Measurements from ENCODE around the gene DENND1B.

Gene DENND1B

DNA sequence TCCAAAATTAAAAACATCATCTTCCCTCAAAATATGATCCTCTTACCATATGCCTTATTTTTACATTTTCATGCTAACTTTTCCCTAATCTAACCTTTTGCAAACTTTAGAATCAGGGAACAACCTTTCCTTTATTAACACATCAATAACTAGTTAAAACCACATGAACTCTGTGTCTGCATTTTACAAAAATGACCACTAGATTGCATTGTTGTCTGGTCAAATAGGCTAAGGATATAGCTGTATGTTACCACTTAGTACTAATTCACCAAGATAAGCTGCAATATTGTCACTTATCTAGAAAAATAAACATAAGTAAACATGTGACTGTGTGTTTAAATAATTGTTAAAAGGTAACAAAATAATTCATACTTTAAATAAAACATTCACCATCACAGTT is 82.3 kb downstream of the DENND1B start:
- DNase-seq: no peak
- intact Hi-C loops (cut with DNase I): no loop called here

DNA sequence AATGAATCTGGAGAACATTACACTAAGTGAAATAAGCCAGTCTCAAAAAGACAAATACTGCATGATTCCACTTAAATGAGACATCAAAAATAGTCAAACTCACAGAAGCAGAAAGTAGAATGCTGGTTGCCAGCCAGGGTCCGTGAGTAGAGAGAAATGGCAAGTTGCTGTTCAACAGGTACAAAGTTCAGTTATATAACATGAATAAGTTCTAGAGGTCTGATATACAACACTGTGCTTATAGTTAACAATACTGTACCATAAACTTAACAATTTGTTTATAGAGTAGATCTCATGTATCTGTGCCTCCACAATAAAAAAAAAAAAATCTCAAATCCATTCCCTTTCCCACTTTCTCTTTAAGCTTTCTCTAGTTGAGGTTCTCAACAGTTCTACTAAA is 83.5 kb downstream of the DENND1B start:
- intact Hi-C loops (cut with DNase I): no loop called here
- no peak for DNase-seq

DNA sequence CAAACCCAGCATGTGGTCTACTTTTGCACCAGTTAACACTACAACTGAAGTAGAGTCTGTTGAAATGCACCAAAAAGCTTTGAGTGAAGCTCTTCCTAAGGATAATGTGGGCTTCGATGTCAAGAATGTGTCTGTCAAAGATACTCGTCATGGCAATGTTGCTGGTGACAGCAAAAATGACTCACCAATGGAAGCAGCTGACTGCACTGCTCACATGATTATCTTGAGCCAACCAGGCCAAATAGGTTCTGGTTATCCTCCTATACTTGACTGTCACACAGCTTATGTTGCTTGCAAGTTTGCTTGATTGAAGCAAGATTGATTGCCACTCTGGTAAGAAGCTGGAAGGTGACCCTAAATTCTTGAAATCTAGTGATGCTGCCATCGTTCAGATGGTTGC is 85.2 kb downstream of the DENND1B start:
- intact Hi-C loops (cut with DNase I): no loop called here
- no peak for DNase-seq

DNA sequence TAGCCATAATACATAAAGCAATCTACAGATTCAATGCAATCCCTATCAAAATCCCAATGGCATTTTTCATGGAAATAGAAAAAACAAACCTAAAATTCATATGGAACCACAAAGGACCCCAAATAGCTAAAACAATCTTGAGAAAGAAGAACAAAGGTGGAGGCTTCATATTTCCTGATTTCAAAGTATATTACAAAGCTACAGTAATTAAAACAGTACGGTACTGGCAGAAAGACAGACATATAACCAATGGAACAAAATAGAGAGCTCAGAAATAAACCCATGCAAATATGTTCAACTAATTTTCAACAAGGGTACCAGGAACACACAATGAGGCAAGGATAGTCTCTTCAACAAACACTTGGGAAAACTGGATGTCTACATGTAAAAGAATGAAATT is 87.0 kb downstream of the DENND1B start:
- no peak for DNase-seq
- intact Hi-C loops (cut with DNase I): no loop called here

DNA sequence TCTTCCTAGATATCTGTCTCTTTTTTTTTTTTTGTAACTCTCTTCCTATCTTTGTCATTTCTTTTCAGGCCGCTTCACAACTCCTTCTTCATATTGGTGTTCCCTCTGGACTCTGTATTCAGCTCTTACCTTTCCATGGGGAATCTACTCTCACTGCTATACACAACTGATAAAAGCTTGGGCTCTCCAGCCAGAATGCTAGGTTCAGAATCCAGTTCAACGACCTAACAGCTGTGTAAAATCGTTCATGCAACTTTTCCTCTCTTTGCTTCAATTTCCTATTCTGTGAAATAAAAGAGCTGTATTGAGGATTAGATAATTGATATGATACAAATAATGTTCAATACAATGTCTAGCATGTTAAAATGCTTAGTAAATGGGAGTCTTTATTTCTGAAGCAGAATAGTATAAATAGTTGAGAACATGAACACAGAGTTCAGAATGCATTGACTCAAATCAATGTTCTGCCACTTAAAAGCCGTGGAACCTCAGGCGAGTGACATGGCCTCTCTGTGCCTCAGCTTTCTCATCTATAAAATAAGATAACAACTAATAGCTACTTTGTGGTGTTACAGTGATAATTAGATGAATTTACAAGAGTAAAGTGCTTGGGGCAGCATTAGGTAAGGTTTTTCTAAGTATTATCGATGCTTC is 88.5 kb downstream of the DENND1B start:
- DNase-seq: no peak
- intact Hi-C loops (cut with DNase I): no loop called here

DNA sequence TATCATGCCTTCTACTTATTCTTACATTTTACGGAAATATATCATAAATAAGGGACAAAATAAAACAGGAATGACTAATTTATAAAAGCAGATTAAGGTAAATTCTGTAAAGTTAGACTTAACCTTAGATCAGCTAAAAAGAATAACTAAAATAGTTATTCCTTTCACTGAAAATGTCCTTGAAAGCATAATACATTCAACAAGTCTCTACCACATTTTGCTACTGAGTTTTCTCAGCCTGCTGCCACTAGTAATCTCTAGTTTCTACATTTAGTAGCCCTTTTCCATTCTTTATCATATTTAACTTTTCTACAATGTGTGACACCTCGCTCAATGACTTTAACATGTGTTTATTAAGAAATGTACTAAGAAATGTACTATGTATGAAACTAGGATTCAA is 89.0 kb downstream of the DENND1B start:
- intact Hi-C loops (cut with DNase I): no loop called here
- DNase-seq: no peak

DNA sequence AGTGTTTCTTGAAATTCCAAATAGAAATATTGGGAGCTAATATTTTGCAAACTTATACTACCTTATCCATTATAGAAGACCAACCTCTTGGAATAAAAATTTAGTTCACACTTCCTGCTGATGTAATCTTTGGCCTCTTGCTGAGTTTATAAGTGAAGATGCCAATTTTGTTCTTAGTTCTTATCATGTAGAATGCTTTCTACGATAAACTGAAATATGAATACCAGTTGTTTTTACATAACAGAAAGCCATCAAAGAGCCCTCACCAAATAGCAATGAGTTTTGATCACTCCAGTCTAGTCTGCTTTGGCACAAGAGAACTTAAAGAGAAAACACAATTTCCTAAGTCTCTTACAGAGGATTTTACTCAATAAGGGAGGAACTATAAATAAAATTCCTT is 89.5 kb downstream of the DENND1B start:
- intact Hi-C loops (cut with DNase I): no loop called here
- DNase-seq: no peak

DNA sequence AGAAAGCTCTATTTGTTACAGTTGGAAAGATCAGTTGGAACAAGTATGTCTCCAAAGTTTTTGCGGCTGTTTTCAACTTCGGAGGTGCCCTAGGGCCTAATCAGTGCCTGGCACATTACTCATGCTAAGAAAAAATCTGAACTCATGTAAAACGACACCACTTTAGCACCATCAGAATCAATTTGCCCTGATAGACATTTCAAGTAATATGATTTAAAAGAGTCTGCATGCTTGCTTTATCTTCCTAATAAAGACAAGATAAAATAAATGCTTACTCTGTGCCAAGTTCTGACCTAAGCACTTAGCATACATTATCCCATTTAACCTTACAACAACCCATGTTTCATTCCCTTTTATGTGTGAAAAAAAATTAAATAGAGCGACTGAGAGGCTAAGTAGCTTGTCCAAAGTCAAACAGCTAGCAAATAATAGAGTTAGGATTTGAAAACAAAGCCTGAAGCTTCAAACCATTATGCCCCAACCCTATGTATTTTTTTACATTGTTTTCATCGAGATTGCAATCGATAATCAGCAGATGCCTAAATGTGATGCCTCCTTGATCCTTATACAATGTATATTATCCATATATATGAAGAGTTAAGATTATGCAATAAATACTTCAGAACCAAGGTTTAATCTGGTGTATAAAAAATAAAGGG is 91.3 kb downstream of the DENND1B start:
- DNase-seq: no peak
- intact Hi-C loops (cut with DNase I): no loop called here

DNA sequence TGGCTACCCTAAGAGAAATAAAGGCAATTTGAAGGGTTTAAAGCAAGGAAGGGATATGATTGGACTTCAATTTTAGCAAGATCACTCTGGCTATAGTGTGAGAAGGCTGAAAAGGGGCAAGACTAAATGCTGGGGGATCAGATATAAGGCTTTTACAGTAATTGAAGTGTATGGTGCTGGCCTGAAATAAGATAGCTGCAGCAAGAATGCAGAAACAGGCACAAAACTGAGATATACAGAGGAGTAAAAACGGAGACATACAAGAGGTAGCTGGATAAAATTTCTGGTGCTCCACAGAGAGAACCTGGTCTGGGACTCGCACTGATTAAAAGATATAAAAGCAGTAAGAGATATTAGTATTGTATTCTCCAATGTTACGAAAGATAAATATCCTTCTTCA is 92.0 kb downstream of the DENND1B start:
- intact Hi-C loops (cut with DNase I): no loop called here
- DNase-seq: no peak

DNA sequence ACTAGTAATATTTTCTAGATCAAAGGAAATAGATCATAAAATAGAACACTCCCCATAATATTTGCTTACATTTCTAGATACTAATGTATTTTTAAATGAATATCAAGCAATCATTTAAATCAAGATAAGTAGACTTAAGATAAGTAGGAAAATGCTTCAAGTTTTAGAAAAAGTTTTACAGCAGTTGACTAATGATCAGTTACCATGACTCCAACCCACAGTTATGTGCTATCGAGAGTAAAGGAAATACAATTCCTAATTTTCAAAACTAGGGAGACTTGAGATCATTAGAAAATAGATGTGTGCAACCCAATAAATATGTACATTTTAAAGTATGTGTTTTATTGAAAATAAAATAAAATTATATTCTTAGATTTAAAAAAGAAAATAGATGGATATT is 95.0 kb downstream of the DENND1B start:
- DNase-seq: no peak
- intact Hi-C loops (cut with DNase I): no loop called here

DNA sequence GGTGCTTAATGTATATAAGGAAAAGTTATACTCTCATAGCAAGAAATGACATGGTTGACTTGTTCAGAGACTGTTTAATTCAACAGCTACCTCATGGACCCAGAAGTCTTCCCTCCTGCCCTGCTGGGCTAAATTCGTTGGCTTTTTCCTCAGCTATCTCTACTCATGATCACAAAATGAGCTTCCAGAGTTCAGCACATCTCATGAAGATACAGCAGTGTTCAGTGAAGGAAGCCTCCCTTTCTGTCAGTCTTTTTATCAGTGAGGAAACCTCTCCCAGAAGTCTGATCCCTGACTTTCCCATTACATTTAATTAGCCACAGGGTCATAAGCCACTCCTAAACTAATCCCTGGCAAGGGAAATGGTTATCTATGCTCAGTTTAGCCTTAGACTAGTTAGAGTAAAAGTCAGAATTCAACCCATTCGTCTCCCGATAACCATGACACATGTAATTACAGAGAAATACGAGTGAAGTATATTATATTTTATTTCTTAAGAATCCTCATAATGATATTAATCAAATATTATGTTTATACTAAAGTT is 97.5 kb downstream of the DENND1B start:
- intact Hi-C loops (cut with DNase I): no loop called here
- no peak for DNase-seq

DNA sequence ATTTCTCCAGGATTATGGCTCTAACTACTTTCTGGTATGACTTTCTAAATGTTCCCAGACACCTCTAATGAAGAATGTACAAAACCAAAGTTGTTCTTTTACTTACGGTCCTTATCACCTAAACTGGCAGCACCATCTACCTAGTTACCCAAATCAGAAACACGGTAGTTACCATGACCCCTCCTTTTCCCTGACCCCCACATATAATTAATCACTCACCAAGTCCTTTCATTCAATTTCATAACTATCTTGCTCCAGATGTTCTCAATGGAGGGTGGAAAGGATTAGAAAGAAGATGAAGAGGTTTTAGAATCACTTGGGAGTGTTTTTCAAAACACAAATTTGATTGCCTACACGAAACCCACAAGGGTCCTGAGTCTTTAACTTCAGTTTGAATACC is 98.0 kb downstream of the DENND1B start:
- intact Hi-C loops (cut with DNase I): no loop called here
- no peak for DNase-seq

DNA sequence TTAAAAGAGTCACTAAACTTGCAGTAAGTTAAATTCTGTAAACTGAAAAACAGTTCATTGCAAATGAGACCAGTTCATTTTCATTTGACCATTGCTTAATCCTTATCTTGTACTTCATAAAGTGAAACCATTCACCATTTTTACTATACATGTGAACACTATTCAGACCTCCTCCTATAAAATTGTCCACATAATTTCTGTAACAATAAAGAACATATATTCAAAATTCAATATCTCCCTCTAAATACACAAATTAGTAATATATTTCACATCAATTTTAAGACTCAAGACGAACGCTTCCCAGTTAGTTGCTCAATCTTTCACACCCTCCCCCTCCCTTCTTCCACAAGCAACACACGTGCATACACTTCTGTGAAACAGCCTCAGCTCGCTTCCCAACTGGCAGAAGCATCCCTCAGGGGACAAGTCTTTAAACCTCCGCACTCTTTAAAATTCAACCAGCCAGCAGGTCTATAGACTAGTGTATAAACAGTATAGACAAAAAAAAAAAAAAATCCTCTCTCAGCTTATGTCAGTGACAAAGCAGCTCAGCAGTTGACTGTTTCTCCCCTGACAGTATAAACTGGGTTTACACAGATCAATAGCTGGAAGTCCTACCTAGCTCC is 99.6 kb downstream of the DENND1B start:
- intact Hi-C loops (cut with DNase I): no loop called here
- peak in 6 of 42 donors; percentile 7 to 50 (median 9) for DNase-seq

DNA sequence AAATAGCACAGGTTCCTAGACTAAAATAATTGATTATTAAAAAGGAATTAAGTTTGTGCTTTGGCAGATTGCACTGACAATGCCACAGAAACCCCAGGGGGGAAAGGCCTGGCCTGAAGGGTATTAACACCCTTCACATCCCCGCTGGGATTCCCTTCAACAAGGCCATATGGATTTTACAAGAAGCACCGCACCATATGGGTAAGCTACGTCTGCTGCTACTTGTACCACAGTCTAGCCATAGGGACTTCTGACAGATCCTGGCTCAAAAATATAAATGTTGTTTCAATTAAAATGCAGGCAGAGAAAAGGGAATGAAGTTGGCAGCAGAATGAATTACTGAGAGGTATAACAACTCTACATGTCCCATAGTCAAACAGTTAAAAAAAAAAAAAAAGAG is 101.0 kb downstream of the DENND1B start:
- intact Hi-C loops (cut with DNase I): no loop called here
- no peak for DNase-seq

DNA sequence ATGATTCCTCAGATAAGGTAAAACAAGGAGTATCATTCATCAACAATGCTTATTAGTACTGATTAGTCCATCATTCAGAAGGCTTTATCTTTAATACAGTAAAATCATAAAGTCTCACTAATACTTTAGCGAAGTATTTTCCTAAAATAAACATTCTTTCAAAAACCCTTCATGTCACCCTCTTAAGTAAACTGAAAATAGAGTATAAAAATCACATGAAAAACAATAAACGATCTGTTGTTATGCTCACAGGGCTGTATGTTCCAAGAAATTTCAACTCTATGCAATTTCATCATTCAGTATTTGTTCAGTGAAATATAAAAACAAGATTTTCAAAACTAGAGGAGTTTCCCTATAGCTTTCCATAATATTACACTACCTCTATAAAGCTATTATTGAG is 102.0 kb downstream of the DENND1B start:
- intact Hi-C loops (cut with DNase I): no loop called here
- DNase-seq: no peak

DNA sequence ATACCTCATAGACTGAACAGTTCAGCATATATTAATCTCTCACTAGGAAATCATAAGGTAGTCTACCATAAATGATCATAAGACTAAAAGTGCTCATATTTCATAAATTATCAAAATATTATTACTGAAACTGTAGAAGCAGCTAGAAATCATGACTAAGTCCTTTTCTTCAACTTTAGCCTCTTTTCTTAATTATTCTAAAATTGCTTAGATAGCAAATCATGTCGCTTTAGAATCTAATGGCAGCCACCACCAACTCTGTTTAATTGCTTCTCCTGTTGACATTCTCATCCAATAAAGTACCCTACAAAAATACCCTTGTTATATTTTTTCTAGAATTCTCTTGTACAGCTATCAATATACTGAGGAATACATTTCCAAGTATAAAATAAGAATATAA is 102.9 kb downstream of the DENND1B start:
- DNase-seq: no peak
- intact Hi-C loops (cut with DNase I): no loop called here

DNA sequence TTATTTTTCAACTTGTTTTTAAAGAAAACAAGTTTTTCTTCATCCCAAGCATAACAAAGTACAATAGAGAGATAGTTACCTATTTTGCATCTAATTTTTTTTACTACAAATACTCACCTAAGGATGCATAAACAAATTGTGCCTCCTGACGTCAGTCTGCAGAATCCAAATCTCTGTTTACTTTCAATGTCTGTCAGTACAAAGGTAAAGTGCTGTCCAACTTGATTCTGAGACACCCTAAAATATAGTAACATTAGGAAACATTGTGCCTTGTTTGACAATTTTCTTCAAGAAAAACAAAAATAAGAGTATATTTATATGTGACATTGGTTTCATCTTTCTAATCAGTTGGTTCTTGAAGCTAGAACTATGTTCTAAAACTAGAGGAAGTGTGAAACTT is 103.4 kb downstream of the DENND1B start:
- intact Hi-C loops (cut with DNase I): no loop called here
- no peak for DNase-seq

DNA sequence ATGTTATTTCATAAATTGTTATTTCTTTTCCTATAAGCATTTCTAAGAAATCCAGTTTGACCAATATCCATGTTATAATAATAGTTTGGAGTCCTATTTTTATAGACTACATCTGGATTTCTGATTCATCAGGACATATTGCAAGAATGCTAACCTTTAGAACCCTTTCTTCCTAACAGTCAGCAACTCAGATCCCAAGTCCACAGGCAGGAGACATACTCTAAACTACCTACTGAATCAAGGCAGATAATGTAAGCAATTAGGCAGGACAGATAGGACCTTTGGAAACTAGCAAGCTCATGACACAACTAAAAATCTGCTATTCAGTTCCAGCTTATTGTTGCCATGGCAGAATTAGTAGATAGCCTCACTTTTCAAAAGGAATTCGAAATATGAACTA is 104.1 kb downstream of the DENND1B start:
- no peak for DNase-seq
- intact Hi-C loops (cut with DNase I): no loop called here

DNA sequence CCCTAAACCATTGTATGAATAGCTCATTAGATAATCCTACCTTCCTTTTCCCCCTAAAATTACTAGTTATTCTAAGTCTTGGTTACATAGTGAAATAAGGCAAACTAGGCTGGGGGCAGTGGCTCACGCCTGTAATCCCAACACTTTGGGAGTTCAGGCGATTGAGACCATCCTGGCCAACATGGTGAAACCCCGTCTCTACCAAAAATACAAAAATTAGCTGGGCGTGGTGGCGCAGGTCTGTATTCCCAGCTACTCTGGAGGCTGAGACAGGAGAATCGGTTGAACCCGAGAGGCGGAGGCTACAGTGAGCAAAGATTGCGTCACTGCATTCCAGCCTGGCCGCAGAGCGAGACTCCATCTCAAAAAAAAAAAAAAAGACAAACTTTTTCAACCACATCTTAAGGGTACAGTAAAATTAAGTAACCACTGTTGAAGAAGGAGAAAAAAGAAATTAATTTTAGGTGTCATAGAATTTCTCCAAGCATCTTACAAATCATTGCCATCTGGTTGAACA is 108.5 kb downstream of the DENND1B start:
- intact Hi-C loops (cut with DNase I): no loop called here
- no peak for DNase-seq

DNA sequence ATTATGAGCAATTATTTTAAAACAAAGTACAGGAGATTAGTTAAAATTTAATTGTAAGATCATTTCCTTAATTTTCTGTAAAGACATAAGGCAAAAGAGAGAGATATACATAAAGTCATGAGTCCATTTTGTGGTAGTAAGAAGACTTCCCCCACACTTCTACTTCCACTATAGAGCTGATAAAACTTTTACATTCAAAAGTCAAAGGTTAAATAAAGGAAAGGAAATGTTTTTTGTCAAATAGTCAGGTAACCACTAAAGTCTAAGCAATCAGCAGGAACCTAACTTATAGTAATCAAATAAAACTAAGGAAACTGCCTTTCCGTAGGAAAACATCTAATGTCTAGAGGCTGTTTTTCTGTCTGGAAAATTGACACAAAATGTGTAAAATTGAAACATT is 110.9 kb downstream of the DENND1B start:
- intact Hi-C loops (cut with DNase I): no loop called here
- no peak for DNase-seq
